GM23338 (cell line): ENCODE measurements around the gene DRD2. TPM values are rescaled to one million over a fixed set of nuclear protein-coding genes. Genes with fewer than 3 reads are reported as not detected.

Experiments used
- ATAC-seq: fragments of 200-7000 bp; cut with Tn5 transposase; 3 replicates; pipeline ENCODE4 v1.9.1; 2020
- DNase-seq: peaks from one replicate; pipeline ENCODE4 v3.0.0-alpha.2; 2015; ENCODE audit warnings: low spot score
- H2AFZ ChIP-seq: fragments of 200-600 bp; sonication (generic); 2 replicates; pipeline ENCODE4 v1.8.0; 2016; ENCODE audit warnings: antibody characterized with exemption, mild to moderate bottlenecking, moderate library complexity
- H3F3A ChIP-seq: fragments of 200-600 bp; sonication (generic); replicated peaks from 2 replicates; pipeline ENCODE4 v1.8.0; 2017; ENCODE audit warnings: antibody characterized with exemption, mixed run types, low read depth
- H3K27ac ChIP-seq: fragments of 200-600 bp; sonication (generic); 2 replicates; pipeline ENCODE4 v1.6.1; 2016; ENCODE audit warnings: low read depth
- H3K27me3 ChIP-seq: fragments of 200-600 bp; sonication (generic); 2 replicates; pipeline ENCODE4 v1.8.0; 2016; ENCODE audit warnings: mild to moderate bottlenecking, mixed run types, moderate library complexity; ENCODE audit not compliant: insufficient read depth
- H3K36me3 ChIP-seq: fragments of 200-600 bp; sonication (generic); 2 replicates; pipeline ENCODE4 v1.8.0; 2016; ENCODE audit warnings: mild to moderate bottlenecking; ENCODE audit not compliant: insufficient read depth
- H3K4me1 ChIP-seq: fragments of 200-600 bp; sonication (generic); 2 replicates; pipeline ENCODE4 v1.8.0; 2016; ENCODE audit warnings: mild to moderate bottlenecking, moderate library complexity; ENCODE audit not compliant: insufficient read depth
- H3K4me2 ChIP-seq: fragments of 200-600 bp; sonication (generic); 2 replicates; pipeline ENCODE4 v1.7.1; 2017; ENCODE audit warnings: mixed run types
- H3K4me3 ChIP-seq: fragments of 200-600 bp; sonication (generic); 2 replicates; pipeline ENCODE4 v1.6.1; 2016; ENCODE audit warnings: mixed run types
- H3K79me2 ChIP-seq: fragments of 200-600 bp; sonication (generic); replicated peaks from 2 replicates; pipeline ENCODE4 v1.8.0; 2017; ENCODE audit warnings: mild to moderate bottlenecking; ENCODE audit not compliant: insufficient read depth
- H3K9me2 ChIP-seq: fragments of 200-600 bp; sonication (generic); 2 replicates; pipeline ENCODE4 v1.8.0; 2017; ENCODE audit not compliant: insufficient read depth
- H4K20me1 ChIP-seq: fragments of 200-600 bp; sonication (generic); replicated peaks from 2 replicates; pipeline ENCODE4 v1.8.0; 2017; ENCODE audit warnings: mild to moderate bottlenecking; ENCODE audit not compliant: insufficient read depth
- H3K27ac Mint-ChIP-seq: 2 replicates; pipeline ENCODE4 v1.8.0; 2020; ENCODE audit warnings: inconsistent platforms, mild to moderate bottlenecking, moderate library complexity, mixed read lengths
- H3K27me3 Mint-ChIP-seq: 3 replicates; pipeline ENCODE4 v1.8.0; 2022; ENCODE audit warnings: low read depth, mild to moderate bottlenecking, moderate library complexity, mixed read lengths, inconsistent platforms; ENCODE audit not compliant: insufficient read depth, poor library complexity
- H3K36me3 Mint-ChIP-seq: 3 replicates; pipeline ENCODE4 v1.8.0; 2021; ENCODE audit warnings: low read depth, mild to moderate bottlenecking, inconsistent platforms, moderate library complexity, mixed read lengths
- H3K4me1 Mint-ChIP-seq: 3 replicates; pipeline ENCODE4 v1.8.0; 2020; ENCODE audit warnings: mild to moderate bottlenecking, inconsistent platforms, mixed read lengths
- H3K4me3 Mint-ChIP-seq: 3 replicates; pipeline ENCODE4 v1.8.0; 2021; ENCODE audit warnings: moderate library complexity, mild to moderate bottlenecking, inconsistent platforms, mixed read lengths
- H3K9me3 Mint-ChIP-seq: 3 replicates; pipeline ENCODE4 v1.8.0; 2020; ENCODE audit warnings: moderate library complexity, mild to moderate bottlenecking, inconsistent platforms, mixed read lengths
- CREB1 ChIP-seq: fragments of 250-450 bp; sonication (Bioruptor Pico); IDR thresholded peaks from 2 replicates; pipeline ENCODE4 v1.5.0; 2020; ENCODE audit warnings: low read depth, mild to moderate bottlenecking, moderate library complexity
- CTCF ChIP-seq, 2 experiments: fragments of 200-600 bp in 1 of 2; sonication (generic) in 1 of 2; conservative IDR thresholded peaks; 2 replicates each; pipeline versions ENCODE4 v1.5.1 to v1.6.1; 2016 to 2017; ENCODE audit warnings: antibody characterized with exemption in 2 of 2, low read depth in 2 of 2, mild to moderate bottlenecking in 2 of 2, moderate library complexity in 1 of 2
- EZH2 ChIP-seq: fragments of 200-600 bp; sonication (generic); IDR thresholded peaks from one replicate; pipeline ENCODE4 v1.8.0; 2017; ENCODE audit warnings: antibody characterized with exemption, mild to moderate bottlenecking, low read depth; ENCODE audit not compliant: unreplicated experiment
- EZH2phosphoT487 ChIP-seq: fragments of 200-600 bp; sonication (generic); IDR thresholded peaks from one replicate; pipeline ENCODE4 v1.8.1; 2018; ENCODE audit warnings: antibody characterized with exemption; ENCODE audit not compliant: unreplicated experiment
- JUNB ChIP-seq: IDR thresholded peaks from one replicate; pipeline ENCODE4 v1.6.1; 2016; ENCODE audit warnings: antibody characterized with exemption; ENCODE audit not compliant: unreplicated experiment
- NANOG ChIP-seq: IDR thresholded peaks from 2 replicates; pipeline ENCODE4 v1.6.1; 2016; ENCODE audit warnings: antibody characterized with exemption, borderline replicate concordance
- POLR2AphosphoS5 ChIP-seq: IDR thresholded peaks from 2 replicates; pipeline ENCODE4 v1.6.1; 2016; ENCODE audit warnings: antibody characterized with exemption, low read depth
- STAT1 ChIP-seq: IDR thresholded peaks from one replicate; pipeline ENCODE4 v1.6.1; 2016; ENCODE audit warnings: antibody characterized with exemption; ENCODE audit not compliant: unreplicated experiment
- ZNF114 ChIP-seq: fragments of 250-450 bp; sonication (Bioruptor Pico); IDR thresholded peaks from 2 replicates; pipeline ENCODE4 v1.5.0; 2020; ENCODE audit warnings: mild to moderate bottlenecking, moderate library complexity
- ZNF331 ChIP-seq: fragments of 250-450 bp; sonication (Bioruptor Pico); IDR thresholded peaks from 2 replicates; pipeline ENCODE4 v1.5.0; 2020; ENCODE audit warnings: low read depth, mild to moderate bottlenecking, moderate library complexity
- polyA plus RNA-seq: library from polyadenylated mRNA; unstranded; fragments of >200 nt; fragmentation: Nextera tagmentation; extraction: Ambion mirVana; gene quantifications from 2 replicates; pipeline ENCODE4 v1.2.1, GENCODE V29; 2016
- total RNA-seq: library from RNA; depleted of rRNA; stranded (reverse); fragments of >200 nt; shearing (Covaris generic); gene quantifications from 2 replicates; pipeline ENCODE4 v1.2.3, GENCODE V29; 2014
- TF ChIP-seq, protein P1 (sequence below): IDR thresholded peaks from one replicate; pipeline ENCODE4 v1.6.1; 2018; ENCODE audit warnings: antibody characterized with exemption; ENCODE audit not compliant: unreplicated experiment
- TF ChIP-seq, protein P2 (sequence below): IDR thresholded peaks from 2 replicates; pipeline ENCODE4 v1.6.1; 2016; ENCODE audit warnings: antibody characterized with exemption
- TF ChIP-seq, protein P3 (sequence below): fragments of 250-450 bp; sonication (Bioruptor Pico); IDR thresholded peaks from 2 replicates; pipeline ENCODE4 v1.5.0; 2020; ENCODE audit warnings: mild to moderate bottlenecking, moderate library complexity

DRD2 gene
- total and polyA plus RNA-seq, 2 experiments from 2014 or later: 0.21 to 0.66 TPM

GRCh38 chr11:113405724-113406478, 69.3 kb downstream of the DRD2 start:
- H3K36me3 Mint-ChIP-seq: no peaks in the 10 kb centered on the region

More at GRCh38 chr11:113405724-113406478, 69.3 kb downstream of the DRD2 start:
- H3K79me2 ChIP-seq: no peaks in the 10 kb centered on the region
- no peaks in the 10 kb centered on the region for H3K36me3 ChIP-seq
- peaks cover 8% of the 10 kb centered on the region for H3K4me1 Mint-ChIP-seq
- H3K9me3 Mint-ChIP-seq: no peaks in the 10 kb centered on the region
- no peak for TF ChIP-seq CREB1 (CRISPR knock-in tag)
- no peak for TF ChIP-seq ZNF331 (CRISPR knock-in tag)
- no peak for TF ChIP-seq JUNB
- TF ChIP-seq, protein P1, sequence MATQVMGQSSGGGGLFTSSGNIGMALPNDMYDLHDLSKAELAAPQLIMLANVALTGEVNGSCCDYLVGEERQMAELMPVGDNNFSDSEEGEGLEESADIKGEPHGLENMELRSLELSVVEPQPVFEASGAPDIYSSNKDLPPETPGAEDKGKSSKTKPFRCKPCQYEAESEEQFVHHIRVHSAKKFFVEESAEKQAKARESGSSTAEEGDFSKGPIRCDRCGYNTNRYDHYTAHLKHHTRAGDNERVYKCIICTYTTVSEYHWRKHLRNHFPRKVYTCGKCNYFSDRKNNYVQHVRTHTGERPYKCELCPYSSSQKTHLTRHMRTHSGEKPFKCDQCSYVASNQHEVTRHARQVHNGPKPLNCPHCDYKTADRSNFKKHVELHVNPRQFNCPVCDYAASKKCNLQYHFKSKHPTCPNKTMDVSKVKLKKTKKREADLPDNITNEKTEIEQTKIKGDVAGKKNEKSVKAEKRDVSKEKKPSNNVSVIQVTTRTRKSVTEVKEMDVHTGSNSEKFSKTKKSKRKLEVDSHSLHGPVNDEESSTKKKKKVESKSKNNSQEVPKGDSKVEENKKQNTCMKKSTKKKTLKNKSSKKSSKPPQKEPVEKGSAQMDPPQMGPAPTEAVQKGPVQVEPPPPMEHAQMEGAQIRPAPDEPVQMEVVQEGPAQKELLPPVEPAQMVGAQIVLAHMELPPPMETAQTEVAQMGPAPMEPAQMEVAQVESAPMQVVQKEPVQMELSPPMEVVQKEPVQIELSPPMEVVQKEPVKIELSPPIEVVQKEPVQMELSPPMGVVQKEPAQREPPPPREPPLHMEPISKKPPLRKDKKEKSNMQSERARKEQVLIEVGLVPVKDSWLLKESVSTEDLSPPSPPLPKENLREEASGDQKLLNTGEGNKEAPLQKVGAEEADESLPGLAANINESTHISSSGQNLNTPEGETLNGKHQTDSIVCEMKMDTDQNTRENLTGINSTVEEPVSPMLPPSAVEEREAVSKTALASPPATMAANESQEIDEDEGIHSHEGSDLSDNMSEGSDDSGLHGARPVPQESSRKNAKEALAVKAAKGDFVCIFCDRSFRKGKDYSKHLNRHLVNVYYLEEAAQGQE: no peak
- TF ChIP-seq ZNF114: no peak
- no peak for TF ChIP-seq STAT1
- TF ChIP-seq EZH2: no peak
- TF ChIP-seq, protein P2, sequence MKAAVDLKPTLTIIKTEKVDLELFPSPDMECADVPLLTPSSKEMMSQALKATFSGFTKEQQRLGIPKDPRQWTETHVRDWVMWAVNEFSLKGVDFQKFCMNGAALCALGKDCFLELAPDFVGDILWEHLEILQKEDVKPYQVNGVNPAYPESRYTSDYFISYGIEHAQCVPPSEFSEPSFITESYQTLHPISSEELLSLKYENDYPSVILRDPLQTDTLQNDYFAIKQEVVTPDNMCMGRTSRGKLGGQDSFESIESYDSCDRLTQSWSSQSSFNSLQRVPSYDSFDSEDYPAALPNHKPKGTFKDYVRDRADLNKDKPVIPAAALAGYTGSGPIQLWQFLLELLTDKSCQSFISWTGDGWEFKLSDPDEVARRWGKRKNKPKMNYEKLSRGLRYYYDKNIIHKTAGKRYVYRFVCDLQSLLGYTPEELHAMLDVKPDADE: no peak
- TF ChIP-seq, protein P3, sequence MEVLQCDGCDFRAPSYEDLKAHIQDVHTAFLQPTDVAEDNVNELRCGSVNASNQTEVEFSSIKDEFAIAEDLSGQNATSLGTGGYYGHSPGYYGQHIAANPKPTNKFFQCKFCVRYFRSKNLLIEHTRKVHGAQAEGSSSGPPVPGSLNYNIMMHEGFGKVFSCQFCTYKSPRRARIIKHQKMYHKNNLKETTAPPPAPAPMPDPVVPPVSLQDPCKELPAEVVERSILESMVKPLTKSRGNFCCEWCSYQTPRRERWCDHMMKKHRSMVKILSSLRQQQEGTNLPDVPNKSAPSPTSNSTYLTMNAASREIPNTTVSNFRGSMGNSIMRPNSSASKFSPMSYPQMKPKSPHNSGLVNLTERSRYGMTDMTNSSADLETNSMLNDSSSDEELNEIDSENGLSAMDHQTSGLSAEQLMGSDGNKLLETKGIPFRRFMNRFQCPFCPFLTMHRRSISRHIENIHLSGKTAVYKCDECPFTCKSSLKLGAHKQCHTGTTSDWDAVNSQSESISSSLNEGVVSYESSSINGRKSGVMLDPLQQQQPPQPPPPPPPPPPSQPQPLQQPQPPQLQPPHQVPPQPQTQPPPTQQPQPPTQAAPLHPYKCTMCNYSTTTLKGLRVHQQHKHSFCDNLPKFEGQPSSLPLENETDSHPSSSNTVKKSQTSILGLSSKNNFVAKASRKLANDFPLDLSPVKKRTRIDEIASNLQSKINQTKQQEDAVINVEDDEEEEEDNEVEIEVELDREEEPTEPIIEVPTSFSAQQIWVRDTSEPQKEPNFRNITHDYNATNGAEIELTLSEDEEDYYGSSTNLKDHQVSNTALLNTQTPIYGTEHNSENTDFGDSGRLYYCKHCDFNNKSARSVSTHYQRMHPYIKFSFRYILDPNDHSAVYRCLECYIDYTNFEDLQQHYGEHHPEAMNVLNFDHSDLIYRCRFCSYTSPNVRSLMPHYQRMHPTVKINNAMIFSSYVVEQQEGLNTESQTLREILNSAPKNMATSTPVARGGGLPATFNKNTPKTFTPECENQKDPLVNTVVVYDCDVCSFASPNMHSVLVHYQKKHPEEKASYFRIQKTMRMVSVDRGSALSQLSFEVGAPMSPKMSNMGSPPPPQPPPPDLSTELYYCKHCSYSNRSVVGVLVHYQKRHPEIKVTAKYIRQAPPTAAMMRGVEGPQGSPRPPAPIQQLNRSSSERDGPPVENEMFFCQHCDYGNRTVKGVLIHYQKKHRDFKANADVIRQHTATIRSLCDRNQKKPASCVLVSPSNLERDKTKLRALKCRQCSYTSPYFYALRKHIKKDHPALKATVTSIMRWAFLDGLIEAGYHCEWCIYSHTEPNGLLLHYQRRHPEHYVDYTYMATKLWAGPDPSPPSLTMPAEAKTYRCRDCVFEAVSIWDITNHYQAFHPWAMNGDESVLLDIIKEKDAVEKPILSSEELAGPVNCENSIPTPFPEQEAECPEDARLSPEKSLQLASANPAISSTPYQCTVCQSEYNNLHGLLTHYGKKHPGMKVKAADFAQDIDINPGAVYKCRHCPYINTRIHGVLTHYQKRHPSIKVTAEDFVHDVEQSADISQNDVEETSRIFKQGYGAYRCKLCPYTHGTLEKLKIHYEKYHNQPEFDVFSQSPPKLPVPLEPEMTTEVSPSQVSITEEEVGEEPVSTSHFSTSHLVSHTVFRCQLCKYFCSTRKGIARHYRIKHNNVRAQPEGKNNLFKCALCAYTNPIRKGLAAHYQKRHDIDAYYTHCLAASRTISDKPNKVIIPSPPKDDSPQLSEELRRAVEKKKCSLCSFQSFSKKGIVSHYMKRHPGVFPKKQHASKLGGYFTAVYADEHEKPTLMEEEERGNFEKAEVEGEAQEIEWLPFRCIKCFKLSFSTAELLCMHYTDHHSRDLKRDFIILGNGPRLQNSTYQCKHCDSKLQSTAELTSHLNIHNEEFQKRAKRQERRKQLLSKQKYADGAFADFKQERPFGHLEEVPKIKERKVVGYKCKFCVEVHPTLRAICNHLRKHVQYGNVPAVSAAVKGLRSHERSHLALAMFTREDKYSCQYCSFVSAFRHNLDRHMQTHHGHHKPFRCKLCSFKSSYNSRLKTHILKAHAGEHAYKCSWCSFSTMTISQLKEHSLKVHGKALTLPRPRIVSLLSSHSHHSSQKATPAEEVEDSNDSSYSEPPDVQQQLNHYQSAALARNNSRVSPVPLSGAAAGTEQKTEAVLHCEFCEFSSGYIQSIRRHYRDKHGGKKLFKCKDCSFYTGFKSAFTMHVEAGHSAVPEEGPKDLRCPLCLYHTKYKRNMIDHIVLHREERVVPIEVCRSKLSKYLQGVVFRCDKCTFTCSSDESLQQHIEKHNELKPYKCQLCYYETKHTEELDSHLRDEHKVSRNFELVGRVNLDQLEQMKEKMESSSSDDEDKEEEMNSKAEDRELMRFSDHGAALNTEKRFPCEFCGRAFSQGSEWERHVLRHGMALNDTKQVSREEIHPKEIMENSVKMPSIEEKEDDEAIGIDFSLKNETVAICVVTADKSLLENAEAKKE: no peak
- no peak for TF ChIP-seq POLR2AphosphoS5
- no peak for TF ChIP-seq EZH2phosphoT487
- TF ChIP-seq NANOG: no peak
- no peak for TF ChIP-seq CTCF (conservative IDR thresholded peaks at IDR 0.05; ENCODE audit: low read depth in 2 of 2)
- H3K4me3 ChIP-seq: no peak overlapping the region
- ATAC-seq (no peak), DNase-seq (no peak)
- H3K27me3 ChIP-seq: no peaks in the 10 kb centered on the region
- peaks cover 7% of the 10 kb centered on the region for H3K27me3 Mint-ChIP-seq
- no peaks in the 10 kb centered on the region for H3F3A ChIP-seq
- no peaks in the 10 kb centered on the region for H3K4me1 ChIP-seq
- H3K9me2 ChIP-seq: no peaks in the 10 kb centered on the region
- no peaks in the 10 kb centered on the region for H4K20me1 ChIP-seq
- H3K27ac ChIP-seq: no peak overlapping the region
- no peak overlapping the region for H2AFZ ChIP-seq
- H3K4me3 Mint-ChIP-seq: no peak overlapping the region
- H3K27ac Mint-ChIP-seq: no peak overlapping the region
- H3K4me2 ChIP-seq: no peak overlapping the region
